Measurements from ENCODE around the gene PCDHGB1.

Gene PCDHGB1

GRCh38 chr5:141351591-141351990 is 1.7 kb downstream of the PCDHGB1 start:
- TF ChIP-seq CTCF (IDR thresholded peaks at IDR 0.05; ENCODE audit: borderline replicate concordance, control extremely low read depth, extremely low read depth, insufficient read depth, missing control alignments): no peak
- in situ Hi-C loops (cut with MboI; ENCODE audit: low sequenced_read_pairs, unreplicated experiment): no loop called here
- no peak for DNase-seq (ENCODE audit: low spot score)

- DNase-seq (ENCODE audit: low spot score): no peak
- TF ChIP-seq CTCF (IDR thresholded peaks at IDR 0.05; ENCODE audit: borderline replicate concordance, control extremely low read depth, extremely low read depth, insufficient read depth, missing control alignments): no peak
- in situ Hi-C loops (cut with MboI; ENCODE audit: low sequenced_read_pairs, unreplicated experiment): no loop called here
These were observed 5.1 kb downstream of the PCDHGB1 start, which contains the start of gene PCDHGA4 for GRCh38 chr5:141354900-141355469. Gene PCDHGA4, plus strand, starts transcription at chr5:141355021. Its CDS starts 87 bp downstream, at chr5:141355108.

GRCh38 chr5:141355641-141356040 is 5.7 kb downstream of the PCDHGB1 start:
- no peak for DNase-seq (ENCODE audit: low spot score)
- TF ChIP-seq CTCF (IDR thresholded peaks at IDR 0.05; ENCODE audit: borderline replicate concordance, control extremely low read depth, extremely low read depth, insufficient read depth, missing control alignments): no peak
- in situ Hi-C loops (cut with MboI; ENCODE audit: low sequenced_read_pairs, unreplicated experiment): no loop called here

- in situ Hi-C loops (cut with MboI; ENCODE audit: low sequenced_read_pairs, unreplicated experiment): no loop called here
- DNase-seq (ENCODE audit: low spot score): no peak
- no peak for TF ChIP-seq CTCF (IDR thresholded peaks at IDR 0.05; ENCODE audit: borderline replicate concordance, control extremely low read depth, extremely low read depth, insufficient read depth, missing control alignments)
These were observed 6.2 kb downstream of the PCDHGB1 start for GRCh38 chr5:141356133-141356532.

- no peak for DNase-seq (ENCODE audit: low spot score)
- in situ Hi-C loops (cut with MboI; ENCODE audit: low sequenced_read_pairs, unreplicated experiment): no loop called here
- TF ChIP-seq CTCF (IDR thresholded peaks at IDR 0.05; ENCODE audit: borderline replicate concordance, control extremely low read depth, extremely low read depth, insufficient read depth, missing control alignments): no peak
These were observed 7.1 kb downstream of the PCDHGB1 start for GRCh38 chr5:141356950-141357349.

- peak; percentile 73 for DNase-seq (ENCODE audit: low spot score)
- in situ Hi-C loops (cut with MboI; ENCODE audit: low sequenced_read_pairs, unreplicated experiment): no loop called here
- TF ChIP-seq CTCF (IDR thresholded peaks at IDR 0.05; ENCODE audit: borderline replicate concordance, control extremely low read depth, extremely low read depth, insufficient read depth, missing control alignments): no peak
These were observed 10.0 kb downstream of the PCDHGB1 start, which contains the start of gene PCDHGB2 for GRCh38 chr5:141359790-141360426. Gene PCDHGB2, plus strand, starts transcription at chr5:141359994. Its CDS starts 142 bp downstream, at chr5:141360136.

All from GM13976 (cell line).